GM10266 (cell line): ENCODE results near the gene PCED1A.
A peak's percentile ranks its signal among the peaks of the same experiment; 100 is the strongest.

Source experiments
- DNase-seq: peaks from one replicate; pipeline ENCODE4 v3.0.0; 2012; ENCODE audit errors: extremely low spot score
- TF ChIP-seq, protein P1 (sequence below): IDR thresholded peaks from 2 replicates; pipeline ENCODE4 v1.5.1; 2012; ENCODE audit warnings: mild to moderate bottlenecking, low read depth; ENCODE audit not compliant: control insufficient read depth, insufficient read depth; ENCODE audit errors: missing control alignments

Gene PCED1A, protein sequence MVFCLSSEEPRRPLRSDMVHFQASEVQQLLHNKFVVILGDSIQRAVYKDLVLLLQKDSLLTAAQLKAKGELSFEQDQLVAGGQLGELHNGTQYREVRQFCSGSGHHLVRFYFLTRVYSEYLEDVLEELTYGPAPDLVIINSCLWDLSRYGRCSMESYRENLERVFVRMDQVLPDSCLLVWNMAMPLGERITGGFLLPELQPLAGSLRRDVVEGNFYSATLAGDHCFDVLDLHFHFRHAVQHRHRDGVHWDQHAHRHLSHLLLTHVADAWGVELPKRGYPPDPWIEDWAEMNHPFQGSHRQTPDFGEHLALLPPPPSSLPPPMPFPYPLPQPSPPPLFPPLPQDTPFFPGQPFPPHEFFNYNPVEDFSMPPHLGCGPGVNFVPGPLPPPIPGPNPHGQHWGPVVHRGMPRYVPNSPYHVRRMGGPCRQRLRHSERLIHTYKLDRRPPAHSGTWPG

GRCh38 chr20:2840138-2840966, at the start of gene PCED1A, which contains the start of gene VPS16:
PCED1A (minus strand) TSS chr20:2840655; CDS start chr20:2839912, 743 bp downstream.
VPS16 (plus strand) TSS chr20:2840745; CDS start chr20:2840775, 30 bp downstream.
- TF ChIP-seq, protein P1, sequence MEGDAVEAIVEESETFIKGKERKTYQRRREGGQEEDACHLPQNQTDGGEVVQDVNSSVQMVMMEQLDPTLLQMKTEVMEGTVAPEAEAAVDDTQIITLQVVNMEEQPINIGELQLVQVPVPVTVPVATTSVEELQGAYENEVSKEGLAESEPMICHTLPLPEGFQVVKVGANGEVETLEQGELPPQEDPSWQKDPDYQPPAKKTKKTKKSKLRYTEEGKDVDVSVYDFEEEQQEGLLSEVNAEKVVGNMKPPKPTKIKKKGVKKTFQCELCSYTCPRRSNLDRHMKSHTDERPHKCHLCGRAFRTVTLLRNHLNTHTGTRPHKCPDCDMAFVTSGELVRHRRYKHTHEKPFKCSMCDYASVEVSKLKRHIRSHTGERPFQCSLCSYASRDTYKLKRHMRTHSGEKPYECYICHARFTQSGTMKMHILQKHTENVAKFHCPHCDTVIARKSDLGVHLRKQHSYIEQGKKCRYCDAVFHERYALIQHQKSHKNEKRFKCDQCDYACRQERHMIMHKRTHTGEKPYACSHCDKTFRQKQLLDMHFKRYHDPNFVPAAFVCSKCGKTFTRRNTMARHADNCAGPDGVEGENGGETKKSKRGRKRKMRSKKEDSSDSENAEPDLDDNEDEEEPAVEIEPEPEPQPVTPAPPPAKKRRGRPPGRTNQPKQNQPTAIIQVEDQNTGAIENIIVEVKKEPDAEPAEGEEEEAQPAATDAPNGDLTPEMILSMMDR: no peak
- DNase-seq: peak; percentile 98

- TF ChIP-seq, protein P1: no peak
- DNase-seq: no peak
These were observed 49.3 kb upstream of the PCED1A start for GRCh38 chr20:2889797-2890196.

DNA sequence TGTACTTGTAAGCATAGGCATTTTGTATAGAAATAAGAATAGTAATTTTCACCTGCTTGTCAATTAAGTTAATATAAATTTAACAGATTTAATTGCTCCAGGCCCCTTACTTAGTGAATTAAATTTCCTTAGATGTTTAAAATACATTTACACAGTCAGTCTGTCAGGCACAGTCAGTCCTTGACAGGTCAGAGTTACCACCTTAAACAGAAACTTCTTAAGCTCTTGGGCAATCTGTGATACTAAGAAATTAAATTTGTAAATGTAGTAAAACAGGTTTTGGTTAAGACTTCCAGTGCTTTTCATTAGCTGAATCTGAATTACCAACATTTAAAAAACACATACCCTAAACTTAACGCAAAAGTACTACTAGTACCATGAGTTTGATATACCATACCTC, 48.8 kb upstream of the PCED1A start:
- TF ChIP-seq, protein P1: no peak
- DNase-seq: no peak

DNA sequence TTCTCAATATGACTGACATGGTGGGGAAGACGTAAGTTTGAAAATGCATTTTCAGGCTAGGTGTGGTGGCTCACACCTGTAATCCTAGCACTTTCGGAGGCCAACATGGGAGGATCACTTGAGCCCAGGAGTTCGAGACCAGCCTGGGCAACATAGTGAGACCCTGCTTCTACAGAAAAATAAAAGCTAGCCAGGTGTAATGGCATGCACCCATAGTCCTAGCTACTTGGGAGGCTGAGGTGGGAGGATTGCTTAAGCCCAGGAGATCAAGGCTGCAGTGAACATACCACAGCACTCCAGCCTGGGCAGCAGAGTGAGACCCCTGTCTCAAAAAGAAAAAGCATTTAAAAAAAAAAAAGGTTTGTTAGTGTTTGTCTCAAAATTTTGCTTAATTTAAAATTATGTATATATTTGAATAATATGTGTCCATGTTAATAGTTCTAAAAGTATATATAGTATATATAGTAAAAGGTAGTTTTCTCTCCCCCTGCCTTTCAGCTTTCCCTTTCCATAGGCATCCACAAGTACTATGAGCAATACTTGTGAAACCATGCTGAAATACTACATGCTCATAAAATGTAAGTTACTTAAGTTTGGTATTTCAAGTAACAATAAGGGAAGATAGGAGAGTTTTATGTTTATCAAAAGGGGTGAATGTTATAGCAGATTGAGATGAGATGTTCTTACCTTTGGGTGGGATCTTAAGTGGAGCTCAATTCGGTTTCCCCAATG, 47.9 kb upstream of the PCED1A start:
- DNase-seq: no peak
- TF ChIP-seq, protein P1: no peak

DNA sequence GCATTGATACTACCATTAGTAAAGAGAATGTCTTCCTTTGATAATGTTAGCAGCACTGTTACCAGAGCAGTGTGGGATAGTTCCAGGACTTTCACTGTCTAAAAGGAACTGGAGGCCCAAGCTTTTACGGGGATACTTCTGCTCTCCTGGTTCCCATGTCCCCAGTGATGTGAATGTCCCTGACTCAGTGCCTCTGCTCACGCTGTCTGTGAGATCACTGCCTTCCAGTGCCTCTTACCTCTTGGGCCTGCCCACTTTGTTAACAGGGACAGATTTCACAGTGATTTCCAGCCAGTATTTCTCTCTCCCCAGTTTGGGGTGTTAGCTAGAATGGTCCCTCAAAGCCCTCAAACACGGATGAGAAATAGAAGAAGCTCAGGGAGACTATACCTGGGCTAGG, 47.3 kb upstream of the PCED1A start:
- no peak for DNase-seq
- TF ChIP-seq, protein P1: no peak

DNA sequence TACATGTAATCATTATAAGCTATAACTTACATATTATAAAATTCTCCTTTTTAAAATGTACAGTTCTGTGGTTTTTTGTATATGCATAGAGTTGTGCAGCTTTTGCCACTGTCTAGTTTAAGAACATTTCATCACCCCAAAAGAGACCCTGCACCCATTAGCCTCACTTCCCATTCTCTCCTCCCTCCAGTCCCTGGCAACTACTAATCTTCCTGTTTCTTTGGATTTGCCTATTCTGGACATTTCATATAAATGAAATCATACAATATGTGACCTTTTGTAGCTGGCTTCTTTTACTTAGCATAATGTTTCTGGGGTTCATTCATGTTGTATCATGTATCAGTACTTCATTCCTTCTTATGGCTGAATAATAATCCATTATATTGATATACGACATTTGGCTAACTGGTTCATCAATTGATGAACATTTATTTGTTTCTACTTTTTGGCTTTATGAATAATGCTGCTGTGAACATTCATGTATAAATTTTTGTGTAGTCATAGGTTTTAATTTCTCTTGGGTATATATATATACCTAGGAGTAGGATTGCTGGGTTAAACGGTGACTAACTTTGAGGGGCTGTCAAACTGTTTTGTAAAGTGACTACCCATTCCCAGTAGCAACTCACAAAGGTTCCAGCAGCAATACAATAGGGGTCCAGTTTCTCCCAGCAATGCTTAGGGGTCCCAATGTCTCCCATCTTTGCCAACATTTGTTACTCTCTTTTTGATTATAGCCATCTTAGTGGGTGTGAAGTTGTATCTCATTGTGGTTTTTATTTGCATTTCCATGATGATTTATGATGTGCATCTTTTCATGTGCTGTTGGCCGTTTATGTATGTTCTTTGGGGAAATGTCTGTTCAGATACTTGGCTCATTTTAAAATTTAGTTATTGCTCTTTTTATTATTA, 43.5 kb upstream of the PCED1A start:
- DNase-seq: no peak
- TF ChIP-seq, protein P1: no peak
